Mucosa of rectum (tissue), 2 donors: ENCODE measurements around the gene ITGB1BP2.
A peak's percentile ranks its signal among the peaks of the same experiment; 100 is the strongest.
"Not testable (repeated sequence)": the region's sequence is repeated elsewhere in the genome, so short reads cannot be mapped to it uniquely, and the experiment has no call there.

ENCODE experiments used
- H3K27ac ChIP-seq, 2 donors: one replicate each; pipeline ENCODE4 v1.7.0; 2013; ENCODE audit warnings: inconsistent platforms in 2 of 2, low read depth in 2 of 2, low read length in 2 of 2
- H3K27me3 ChIP-seq, 2 donors: one replicate each; pipeline ENCODE4 v1.7.0; 2013; ENCODE audit warnings: low read length in 2 of 2; ENCODE audit not compliant: control insufficient read depth in 2 of 2, insufficient read depth in 2 of 2
- H3K36me3 ChIP-seq, 2 donors: one replicate each; pipeline ENCODE4 v1.7.0; 2013; ENCODE audit warnings: low read length in 2 of 2; ENCODE audit not compliant: control insufficient read depth in 2 of 2, insufficient read depth in 2 of 2
- H3K4me1 ChIP-seq, 2 donors: one replicate each; pipeline ENCODE4 v1.7.0; 2013; ENCODE audit warnings: low read length in 2 of 2, mild to moderate bottlenecking in 1 of 2; ENCODE audit not compliant: control insufficient read depth in 2 of 2, insufficient read depth in 2 of 2
- H3K4me3 ChIP-seq, 2 donors: one replicate each; pipeline ENCODE4 v1.7.0; 2013; ENCODE audit warnings: low read length in 2 of 2
- H3K9ac ChIP-seq, 2 donors: one replicate each; pipeline ENCODE4 v1.7.0; 2013; ENCODE audit warnings: low read length in 2 of 2, low read depth in 1 of 2, mild to moderate bottlenecking in 1 of 2
- H3K9me3 ChIP-seq, 2 donors: one replicate each; pipeline ENCODE4 v1.7.0; 2013; ENCODE audit warnings: low read length in 2 of 2; ENCODE audit not compliant: control insufficient read depth in 2 of 2
- donor health status: healthy.
- donor health status: Normal muscosa, but diverticular disease.

The ITGB1BP2 gene

DNA sequence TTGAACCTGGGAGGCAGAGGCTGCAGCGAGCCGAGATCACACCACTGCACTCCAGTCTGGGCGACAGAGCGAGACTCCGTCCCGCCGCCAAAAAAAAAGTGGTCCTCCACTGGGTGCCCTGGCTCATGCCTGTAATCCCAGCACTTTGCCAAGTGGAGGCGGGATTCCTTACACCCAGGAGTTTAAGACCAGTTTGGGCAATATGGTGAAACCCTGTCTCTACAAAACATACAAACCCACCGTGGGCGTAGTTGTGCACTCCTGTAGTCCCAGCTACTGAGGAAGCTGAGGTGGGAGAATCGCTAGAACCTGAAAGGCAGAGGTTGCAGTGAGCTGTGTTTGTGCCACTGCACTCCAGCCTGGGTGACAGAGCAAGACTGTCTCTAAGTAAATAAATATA lies 20.2 kb upstream of the ITGB1BP2 start:
- H3K9ac ChIP-seq, H3K36me3 ChIP-seq, H3K4me1 ChIP-seq, H3K4me3 ChIP-seq, H3K9me3 ChIP-seq, H3K27ac ChIP-seq, H3K27me3 ChIP-seq: not testable (repeated sequence)

DNA sequence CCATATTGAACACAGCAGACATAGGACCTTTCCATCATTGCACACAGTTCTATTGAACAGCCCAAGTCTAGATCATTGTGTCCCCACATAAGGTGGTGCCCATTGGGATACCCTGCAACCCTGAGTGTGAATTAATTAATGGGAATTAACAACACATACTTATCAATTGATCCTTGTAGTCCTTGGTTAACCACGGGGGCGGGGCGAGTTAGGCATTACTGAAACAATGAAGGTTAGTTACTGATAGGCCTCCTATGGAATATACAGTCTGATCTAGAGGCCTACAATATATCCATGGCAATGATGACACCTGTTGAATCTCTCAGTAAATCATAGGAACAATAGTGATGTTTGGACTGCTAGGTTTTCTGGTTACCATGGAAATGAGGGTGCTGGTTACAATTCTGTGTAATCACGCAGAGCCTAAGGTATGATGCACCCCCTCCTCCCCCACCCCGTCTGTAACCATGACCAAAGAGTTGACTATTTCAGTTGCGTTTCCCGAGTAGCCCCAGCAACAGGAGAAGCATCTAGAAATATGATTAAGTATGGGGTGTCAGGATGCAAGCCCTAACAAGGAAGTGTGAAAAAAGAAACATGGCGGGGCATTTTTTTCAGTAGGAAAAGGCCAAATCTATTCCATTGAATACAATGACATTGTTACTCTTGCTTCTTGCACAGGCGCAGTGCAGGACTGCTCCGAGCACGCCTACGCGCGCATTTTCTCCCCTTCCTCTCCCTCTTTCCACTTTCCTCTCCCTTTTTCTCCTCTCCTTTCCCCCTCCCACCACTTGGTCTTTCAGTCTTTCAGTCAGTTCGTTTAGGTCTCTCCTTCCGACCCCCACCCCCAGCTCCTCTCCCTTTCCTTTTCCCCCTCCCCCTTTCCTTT lies 18.8 kb upstream of the ITGB1BP2 start:
- Histone ChIP-seq H3K4me1 (peaks cover 0 to 4% of the 10 kb centered on the region in 2 donors), H3K9ac (peak overlapping the region; percentile 60 to 71), H3K4me3 (peak overlapping the region; percentile 65 to 87), H3K9me3 (no peaks in the 10 kb centered on the region), H3K27me3 (no peaks in the 10 kb centered on the region), H3K36me3 (no peaks in the 10 kb centered on the region), H3K27ac (peak overlapping the region; percentile 73 to 82)

DNA sequence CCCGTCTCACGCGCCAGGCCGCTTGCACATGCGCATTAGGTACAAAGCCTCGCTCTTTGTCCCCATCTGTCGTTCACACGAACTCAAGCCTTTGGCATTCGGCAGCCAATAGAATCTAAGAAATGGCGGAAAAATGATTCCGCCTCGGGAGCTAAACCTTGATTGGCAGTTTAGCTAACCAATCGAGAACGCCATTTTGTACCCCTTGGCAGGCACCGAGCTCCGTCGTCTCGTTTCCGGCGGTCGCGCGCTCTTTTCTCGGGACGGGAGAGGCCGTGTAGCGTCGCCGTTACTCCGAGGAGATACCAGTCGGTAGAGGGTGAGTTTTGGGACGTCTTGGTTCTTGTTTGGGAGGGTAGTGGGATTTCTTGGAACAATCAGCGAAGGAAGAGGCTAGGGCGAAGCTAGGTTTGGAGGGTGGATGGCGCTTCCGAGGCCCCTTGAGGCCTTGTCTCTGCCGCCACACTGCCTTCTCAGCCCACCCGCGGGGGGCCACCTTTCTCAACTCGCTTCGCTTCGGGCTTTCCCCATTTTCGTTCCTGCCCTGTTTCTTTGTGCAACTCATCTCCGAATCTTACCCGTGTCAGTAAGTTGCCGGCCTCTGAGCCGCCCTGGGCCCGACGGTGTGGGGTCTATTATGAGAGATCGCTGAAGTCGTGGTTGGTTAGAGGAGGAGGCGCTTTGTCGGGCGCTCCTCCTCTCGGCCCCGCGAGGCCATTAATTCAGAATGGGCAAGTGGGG lies 18.0 kb upstream of the ITGB1BP2 start, which contains the start of gene NONO:
NONO (plus strand) TSS at position 233 of the 741 bp plus-strand sequence. CDS start 7,003 bp downstream, outside the sequence.
- peak within 1 kb of the TSS; percentile 87 to 88 for H3K27ac ChIP-seq
- H3K4me3 ChIP-seq: peak within 1 kb of the TSS; percentile 87 to 93
- H3K4me1 ChIP-seq: peaks cover 0 to 4% of the 10 kb centered on the region in 2 donors
- no peaks in the 10 kb centered on the region for H3K9me3 ChIP-seq
- H3K27me3 ChIP-seq: no peaks in the 10 kb centered on the region
- H3K9ac ChIP-seq: peak within 1 kb of the TSS; percentile 89 to 93
- no peaks in the 10 kb centered on the region for H3K36me3 ChIP-seq

DNA sequence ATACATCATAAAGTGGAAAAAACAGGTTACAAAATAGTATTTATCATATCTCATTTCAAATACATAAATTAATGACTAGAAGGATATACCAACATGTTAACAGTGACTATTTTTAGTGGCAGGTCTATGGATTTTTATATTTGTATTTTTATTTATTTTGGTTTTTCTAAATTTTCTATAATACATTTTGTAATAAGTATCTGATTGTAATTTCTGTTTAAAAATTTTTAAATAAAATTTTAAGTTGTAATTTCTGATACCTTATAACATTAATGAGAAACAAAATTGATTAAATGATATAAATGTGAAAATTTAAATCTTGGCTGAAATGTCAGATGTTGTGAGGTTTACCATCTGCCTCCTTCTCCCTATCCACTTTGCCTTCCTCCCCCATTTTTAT lies 15.6 kb upstream of the ITGB1BP2 start:
- Histone ChIP-seq H3K27ac (no peak overlapping the region), H3K4me3 (peak overlapping the region in 1 of 2 donors; percentile 42), H3K4me1 (peaks cover 0 to 4% of the 10 kb centered on the region in 2 donors), H3K36me3 (peaks cover 3 to 5% of the 10 kb centered on the region in 2 donors), H3K9me3 (no peaks in the 10 kb centered on the region), H3K27me3 (no peaks in the 10 kb centered on the region), H3K9ac (no peak overlapping the region)

DNA sequence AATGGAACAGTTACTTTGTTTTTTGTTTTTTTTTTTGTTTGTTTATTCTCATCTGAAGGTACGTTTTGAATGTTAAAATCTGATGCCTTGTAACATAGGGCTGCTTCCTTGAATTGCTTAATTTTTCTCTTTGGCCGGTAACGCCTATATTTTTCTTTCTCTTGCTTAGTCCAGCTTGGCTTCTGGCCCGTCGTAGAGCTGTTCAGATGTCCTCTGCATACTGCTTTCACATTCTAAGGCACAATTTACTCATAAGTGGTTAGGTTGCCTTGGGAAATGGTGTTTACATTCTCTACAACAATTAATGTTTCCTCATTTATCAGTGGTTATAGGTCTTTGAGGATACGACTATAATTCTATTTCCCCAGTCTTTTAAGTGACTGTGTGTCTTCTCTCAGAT lies 10.2 kb upstream of the ITGB1BP2 start:
- peaks cover 21 to 23% of the 10 kb centered on the region in 2 donors for H3K36me3 ChIP-seq

DNA sequence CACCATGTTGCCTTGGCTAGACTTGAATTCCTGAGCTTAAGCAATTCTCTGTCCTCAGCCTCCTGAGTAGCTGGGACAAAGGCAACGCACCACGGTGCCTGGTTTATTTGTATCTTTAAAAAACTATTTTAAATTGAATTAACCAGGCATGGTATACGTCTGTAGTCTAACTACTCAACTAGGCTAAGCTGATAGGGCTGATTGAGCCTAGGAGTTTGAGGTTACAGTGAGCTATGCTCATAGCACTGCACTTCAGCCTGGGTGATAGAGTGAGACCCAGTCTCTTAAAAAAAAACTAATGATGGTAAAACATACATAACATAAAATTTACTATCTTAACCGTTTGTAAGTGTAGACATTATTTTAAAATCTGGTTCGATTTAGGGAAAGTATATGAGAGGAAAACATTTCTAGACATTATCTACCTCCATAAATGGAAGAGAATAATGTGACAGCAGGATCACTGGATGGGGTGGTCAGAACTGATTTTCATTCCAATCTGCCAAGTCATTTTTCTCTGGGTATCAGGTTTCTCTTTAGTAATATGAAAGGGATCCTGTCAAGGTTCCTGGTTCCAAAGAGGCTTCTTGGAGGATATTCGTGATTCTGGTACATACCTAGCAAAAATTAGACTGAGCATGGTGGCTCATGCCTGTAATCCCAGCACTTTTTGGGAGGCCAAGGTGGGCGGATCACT lies 8.7 kb upstream of the ITGB1BP2 start:
- no peak overlapping the region for H3K27ac ChIP-seq
- H3K9ac ChIP-seq: no peak overlapping the region
- no peaks in the 10 kb centered on the region for H3K27me3 ChIP-seq
- no peaks in the 10 kb centered on the region for H3K4me1 ChIP-seq
- no peaks in the 10 kb centered on the region for H3K9me3 ChIP-seq
- peaks cover 35 to 36% of the 10 kb centered on the region in 2 donors for H3K36me3 ChIP-seq
- no peak overlapping the region for H3K4me3 ChIP-seq

More for the DNA sequence above, 10.2 kb upstream of the ITGB1BP2 start:
- Histone ChIP-seq H3K27ac (no peak overlapping the region), H3K9me3 (no peaks in the 10 kb centered on the region), H3K4me1 (no peaks in the 10 kb centered on the region), H3K4me3 (no peak overlapping the region), H3K27me3 (no peaks in the 10 kb centered on the region), H3K9ac (no peak overlapping the region)

DNA sequence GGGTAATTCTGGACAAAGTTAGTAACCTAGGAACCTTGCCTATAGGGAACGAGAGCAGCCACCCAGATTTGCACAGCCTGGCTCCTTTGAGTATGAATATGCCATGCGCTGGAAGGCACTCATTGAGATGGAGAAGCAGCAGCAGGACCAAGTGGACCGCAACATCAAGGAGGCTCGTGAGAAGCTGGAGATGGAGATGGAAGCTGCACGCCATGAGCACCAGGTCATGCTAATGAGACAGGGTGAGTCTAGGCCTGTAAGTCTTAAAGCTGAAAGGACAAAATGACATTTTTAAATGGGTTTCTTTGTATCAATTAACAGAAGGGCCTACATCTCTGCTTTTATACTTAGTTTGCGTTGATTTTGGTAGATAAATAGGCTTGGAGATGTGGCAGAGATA lies 4.7 kb upstream of the ITGB1BP2 start:
- no peak overlapping the region for H3K4me3 ChIP-seq
- H3K27me3 ChIP-seq: no peaks in the 10 kb centered on the region
- peaks cover 33 to 48% of the 10 kb centered on the region in 2 donors for H3K36me3 ChIP-seq
- no peak overlapping the region for H3K9ac ChIP-seq
- H3K9me3 ChIP-seq: no peaks in the 10 kb centered on the region
- H3K27ac ChIP-seq: no peak overlapping the region
- no peaks in the 10 kb centered on the region for H3K4me1 ChIP-seq

DNA sequence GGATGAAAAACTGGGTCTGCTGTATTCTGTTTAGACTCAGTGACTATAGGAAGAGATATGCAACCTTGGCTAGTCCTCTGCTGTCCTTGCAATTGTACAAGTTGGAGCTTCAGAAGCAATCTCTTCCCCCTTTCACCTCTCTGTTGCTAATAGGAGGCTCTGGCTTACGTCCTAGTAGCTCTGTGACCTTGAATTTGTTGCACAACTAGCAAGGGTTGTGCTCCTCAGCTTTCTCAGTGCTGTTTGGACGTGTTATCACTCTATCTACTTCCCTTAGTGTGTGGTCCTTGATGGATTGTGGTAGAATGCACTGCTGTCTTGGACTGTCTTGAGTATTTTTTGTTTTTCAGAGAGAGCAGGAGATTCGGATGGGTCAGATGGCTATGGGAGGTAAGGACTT lies 3.4 kb upstream of the ITGB1BP2 start:
- no peaks in the 10 kb centered on the region for H3K9me3 ChIP-seq
- H3K4me3 ChIP-seq: no peak overlapping the region
- no peak overlapping the region for H3K27ac ChIP-seq
- no peaks in the 10 kb centered on the region for H3K4me1 ChIP-seq
- H3K36me3 ChIP-seq: peaks cover 31 to 43% of the 10 kb centered on the region in 2 donors
- no peaks in the 10 kb centered on the region for H3K27me3 ChIP-seq
- no peak overlapping the region for H3K9ac ChIP-seq

DNA sequence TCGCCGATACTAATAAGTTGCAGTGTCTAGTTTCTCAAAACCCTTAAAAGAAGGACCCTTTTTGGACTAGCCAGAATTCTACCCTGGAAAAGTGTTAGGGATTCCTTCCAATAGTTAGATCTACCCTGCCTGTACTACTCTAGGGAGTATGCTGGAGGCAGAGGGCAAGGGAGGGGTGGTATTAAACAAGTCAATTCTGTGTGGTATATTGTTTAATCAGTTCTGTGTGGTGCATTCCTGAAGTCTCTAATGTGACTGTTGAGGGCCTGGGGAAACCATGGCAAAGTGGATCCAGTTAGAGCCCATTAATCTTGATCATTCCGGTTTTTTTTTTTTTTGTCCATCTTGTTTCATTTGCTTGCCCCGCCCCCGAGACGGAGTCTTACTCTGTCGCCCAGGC lies 1.5 kb upstream of the ITGB1BP2 start:
- not testable (repeated sequence) for H3K9ac ChIP-seq, H3K9me3 ChIP-seq, H3K27ac ChIP-seq, H3K4me3 ChIP-seq, H3K4me1 ChIP-seq, H3K27me3 ChIP-seq
- peaks cover 23 to 32% of the 10 kb centered on the region in 2 donors for H3K36me3 ChIP-seq

DNA sequence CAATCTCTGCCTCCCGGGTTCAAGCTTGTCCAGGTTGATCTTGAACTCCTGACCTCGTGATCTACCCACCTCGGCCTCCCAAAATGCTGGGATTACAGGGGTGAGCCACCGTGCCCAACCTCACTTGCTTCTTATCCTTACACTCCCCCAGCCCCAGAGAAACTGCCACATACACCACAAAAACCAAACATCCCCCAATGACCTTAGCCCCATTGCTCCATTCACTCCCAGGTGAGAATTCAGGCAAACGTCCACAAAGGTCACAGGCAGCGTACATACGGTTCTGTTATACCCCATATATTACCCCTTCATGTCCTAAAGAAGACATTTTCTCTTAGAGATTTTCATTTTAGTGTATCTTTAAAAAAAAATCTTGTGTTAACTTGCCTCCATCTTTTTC lies 1.1 kb upstream of the ITGB1BP2 start:
- not testable (repeated sequence) for H3K4me3 ChIP-seq, H3K27me3 ChIP-seq, H3K9me3 ChIP-seq, H3K4me1 ChIP-seq, H3K27ac ChIP-seq, H3K9ac ChIP-seq
- peaks cover 23 to 32% of the 10 kb centered on the region in 2 donors for H3K36me3 ChIP-seq
